Smooth muscle cell (in vitro differentiated cells): Measurements from ENCODE around the gene SUMO3. TPM values are rescaled to one million over a fixed set of nuclear protein-coding genes. Genes with fewer than 3 reads are reported as not detected.

Source experiments
- DNase-seq: peaks from one replicate; lab custom pipeline; 2025; ENCODE audit not compliant: unreplicated experiment; lab: John Stamatoyannopoulos, UW
- H2AFZ ChIP-seq: fragments of 200-600 bp; sonication (generic); 2 replicates; pipeline ENCODE4 v1.6.0; 2016; ENCODE audit warnings: antibody characterized with exemption, low read depth, mild to moderate bottlenecking
- H3F3A ChIP-seq: fragments of 200-600 bp; sonication (generic); 2 replicates; pipeline ENCODE4 v1.6.0; 2017; ENCODE audit warnings: antibody characterized with exemption, low read depth
- H3K27ac ChIP-seq: fragments of 200-600 bp; sonication (generic); 2 replicates; pipeline ENCODE4 v1.5.1; 2016; ENCODE audit warnings: low read depth, mild to moderate bottlenecking
- H3K27me3 ChIP-seq: fragments of 200-600 bp; sonication (generic); 2 replicates; pipeline ENCODE4 v1.6.1; 2016; ENCODE audit warnings: low read depth, mild to moderate bottlenecking
- H3K36me3 ChIP-seq: fragments of 200-600 bp; sonication (generic); 2 replicates; pipeline ENCODE4 v1.5.1; 2016; ENCODE audit warnings: low read depth
- H3K4me1 ChIP-seq: fragments of 200-600 bp; sonication (generic); 2 replicates; pipeline ENCODE4 v1.5.1; 2016; ENCODE audit warnings: low read depth
- H3K4me2 ChIP-seq: fragments of 200-600 bp; sonication (generic); 2 replicates; pipeline ENCODE4 v1.6.0; 2016; ENCODE audit warnings: mild to moderate bottlenecking
- H3K4me3 ChIP-seq: fragments of 200-600 bp; sonication (generic); 2 replicates; pipeline ENCODE4 v1.5.1; 2016; ENCODE audit warnings: mild to moderate bottlenecking
- H3K79me2 ChIP-seq: fragments of 200-600 bp; sonication (generic); 2 replicates; pipeline ENCODE4 v1.6.0; 2016; ENCODE audit warnings: low read depth, mild to moderate bottlenecking
- H3K9ac ChIP-seq: fragments of 200-600 bp; sonication (generic); 2 replicates; pipeline ENCODE4 v1.6.0; 2016; ENCODE audit warnings: low read depth
- H3K9me3 ChIP-seq: fragments of 200-600 bp; sonication (generic); replicated peaks from 2 replicates; pipeline ENCODE4 v1.5.1; 2016; ENCODE audit warnings: low read depth
- H4K20me1 ChIP-seq: fragments of 200-600 bp; sonication (generic); 2 replicates; pipeline ENCODE4 v1.6.0; 2016; ENCODE audit warnings: low read depth
- CTCF ChIP-seq: fragments of 200-600 bp; sonication (generic); IDR thresholded peaks from 2 replicates; pipeline ENCODE4 v1.5.1; 2017; ENCODE audit warnings: borderline replicate concordance, mild to moderate bottlenecking, antibody characterized with exemption; ENCODE audit not compliant: insufficient read depth, poor library complexity, severe bottlenecking
- WGBS: methylation state at CpG from one replicate; pipeline ENCODE4 v1.1.7; 2016; ENCODE audit warnings: low lambda C conversion rate; 5-methylcytosine and 5-hydroxymethylcytosine counted together
- polyA plus RNA-seq: library from polyadenylated mRNA; unstranded; fragments of >200 nt; fragmentation: Nextera tagmentation; extraction: Ambion mirVana; gene quantifications from 2 replicates; pipeline ENCODE4 v1.2.1, GENCODE V29; 2016
- total RNA-seq: library from RNA; depleted of rRNA; stranded (reverse); fragments of >200 nt; gene quantifications from 2 replicates; pipeline ENCODE4 v1.2.3, GENCODE V29; 2014

SUMO3 gene
- total and polyA plus RNA-seq, 2 experiments from 2014 or later, result 87.9 to 124 TPM

- 91% methylated on average over 22 of the region's 30 CpGs for WGBS
- no peak for TF ChIP-seq CTCF
- Histone ChIP-seq H3K27me3 (no peaks in the 10 kb centered on the region), H2AFZ (no peak overlapping the region), H3K9me3 (no peaks in the 10 kb centered on the region), H3K4me1 (no peaks in the 10 kb centered on the region), H3K79me2 (no peaks in the 10 kb centered on the region), H3K36me3 (no peaks in the 10 kb centered on the region), H3K9ac (no peak overlapping the region), H4K20me1 (no peaks in the 10 kb centered on the region), H3K4me2 (no peak overlapping the region), H3F3A (no peaks in the 10 kb centered on the region), H3K27ac (no peak overlapping the region), H3K4me3 (no peak overlapping the region)
- no peak for DNase-seq
Measured at GRCh38 chr21:44838039-44838895, 20.4 kb upstream of the SUMO3 start.

GRCh38 chr21:44837537-44837936 is 19.7 kb upstream of the SUMO3 start:
- no peaks in the 10 kb centered on the region for H3K36me3 ChIP-seq
- H3K9ac ChIP-seq, result no peak overlapping the region
- H2AFZ ChIP-seq, result no peak overlapping the region
- no peaks in the 10 kb centered on the region for H3F3A ChIP-seq
- TF ChIP-seq CTCF, result no peak
- H3K4me1 ChIP-seq, result no peaks in the 10 kb centered on the region
- H3K79me2 ChIP-seq, result no peaks in the 10 kb centered on the region
- H3K27me3 ChIP-seq, result no peaks in the 10 kb centered on the region
- 96% methylated on average over 10 of the region's 13 CpGs for WGBS
- no peaks in the 10 kb centered on the region for H3K9me3 ChIP-seq
- DNase-seq, result no peak
- H3K27ac ChIP-seq, result no peak overlapping the region
- no peak overlapping the region for H3K4me2 ChIP-seq
- no peak overlapping the region for H3K4me3 ChIP-seq
- no peaks in the 10 kb centered on the region for H4K20me1 ChIP-seq

GRCh38 chr21:44836666-44837471 is 19.0 kb upstream of the SUMO3 start:
- no peak overlapping the region for H3K4me2 ChIP-seq
- H4K20me1 ChIP-seq, result no peaks in the 10 kb centered on the region
- no peak for TF ChIP-seq CTCF
- 75% methylated on average over 36 of the region's 37 CpGs for WGBS
- H3K36me3 ChIP-seq, result no peaks in the 10 kb centered on the region
- no peak overlapping the region for H3K27ac ChIP-seq
- no peaks in the 10 kb centered on the region for H3K79me2 ChIP-seq
- H3F3A ChIP-seq, result no peaks in the 10 kb centered on the region
- no peaks in the 10 kb centered on the region for H3K9me3 ChIP-seq
- H3K4me1 ChIP-seq, result no peaks in the 10 kb centered on the region
- H3K4me3 ChIP-seq, result no peak overlapping the region
- H3K27me3 ChIP-seq, result no peaks in the 10 kb centered on the region
- H3K9ac ChIP-seq, result no peak overlapping the region
- DNase-seq, result no peak
- no peak overlapping the region for H2AFZ ChIP-seq
